Mesothelial cell of epicardium (in vitro differentiated cells): ENCODE results near the gene TP53TG5. TPM values are rescaled to one million over a fixed set of nuclear protein-coding genes. Genes with fewer than 3 reads are reported as not detected.
A peak's percentile ranks its signal among the peaks of the same experiment; 100 is the strongest.

Experiments used
- DNase-seq, 2 experiments: peaks; one replicate each; pipeline ENCODE4 v3.0.0; 2021; ENCODE audit warnings: low spot score in 2 of 2; ENCODE audit not compliant: unreplicated experiment in 2 of 2
- H3K27ac Mint-ChIP-seq: 2 replicates; pipeline ENCODE4 v1.8.0; 2021; ENCODE audit warnings: mixed read lengths
- H3K27me3 Mint-ChIP-seq: 2 replicates; pipeline ENCODE4 v1.8.0; 2021; ENCODE audit warnings: low read depth, mixed read lengths
- H3K36me3 Mint-ChIP-seq: 2 replicates; pipeline ENCODE4 v1.8.0; 2021; ENCODE audit warnings: mixed read lengths
- H3K4me1 Mint-ChIP-seq: 2 replicates; pipeline ENCODE4 v1.8.0; 2021; ENCODE audit warnings: mixed read lengths
- H3K4me3 Mint-ChIP-seq: 2 replicates; pipeline ENCODE4 v1.8.0; 2021; ENCODE audit warnings: mild to moderate bottlenecking, moderate library complexity, mixed read lengths
- H3K9me3 Mint-ChIP-seq: 2 replicates; pipeline ENCODE4 v1.8.0; 2021; ENCODE audit warnings: mixed read lengths
- CTCF ChIP-seq: fragments of 200-600 bp; sonication (generic); IDR thresholded peaks from one replicate; pipeline ENCODE4 v1.5.0; 2021; ENCODE audit warnings: antibody characterized with exemption; ENCODE audit not compliant: unreplicated experiment
- total RNA-seq: library from RNA; stranded (reverse); gene quantifications from 3 replicates; pipeline ENCODE4 v1.2.1, GENCODE V29; 2021

The TP53TG5 gene
- total RNA-seq, 1 donor from 2014 or later, result not detected

DNA sequence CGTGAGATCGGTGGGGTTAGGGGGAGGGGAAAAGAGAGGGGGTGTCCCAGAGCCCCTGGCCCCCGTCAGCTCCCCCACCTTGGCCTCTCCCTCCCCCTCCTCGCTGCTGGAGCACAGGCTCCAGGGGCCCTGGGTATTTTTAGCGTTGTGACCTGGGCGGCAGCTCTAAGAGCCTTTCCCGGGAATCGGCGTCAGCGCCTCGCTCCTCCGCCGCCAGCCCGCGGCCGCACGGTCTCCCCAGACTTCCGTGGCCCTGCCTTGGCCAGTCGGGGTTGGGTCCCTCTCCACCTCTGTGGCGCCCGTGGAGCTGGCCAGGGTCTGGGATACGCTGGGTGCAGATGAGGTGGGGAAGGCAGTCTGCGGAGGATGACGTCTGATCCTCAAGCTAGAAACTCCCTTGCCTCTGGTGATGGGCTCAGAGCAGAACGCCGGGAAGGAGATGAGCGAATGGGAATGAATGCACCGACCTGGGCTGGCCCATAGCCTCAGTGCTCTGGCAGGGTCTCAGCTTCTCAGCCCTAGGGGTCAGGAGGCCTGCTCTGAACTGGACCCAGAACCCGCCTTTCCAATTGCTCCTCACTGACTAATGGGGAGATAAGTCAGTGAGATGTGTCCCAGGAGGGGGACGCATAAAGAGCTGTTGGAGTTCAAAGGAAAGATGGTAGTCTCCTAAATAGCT, 29.1 kb upstream of the TP53TG5 start:
- Mint-ChIP-seq H3K9me3 (no peaks in the 10 kb centered on the region), H3K27ac (peak overlapping the region; percentile 47), H3K4me3 (peak overlapping the region; percentile 79), H3K4me1 (peaks cover 12% of the 10 kb centered on the region), H3K36me3 (peaks cover 7% of the 10 kb centered on the region), H3K27me3 (peaks cover 45% of the 10 kb centered on the region)
- TF ChIP-seq CTCF, result no peak
- peak in 1 of 2 experiments; percentile 51 for DNase-seq

- Mint-ChIP-seq H3K9me3 (peaks cover 7% of the 10 kb centered on the region), H3K36me3 (peaks cover 12% of the 10 kb centered on the region), H3K4me1 (peaks cover 12% of the 10 kb centered on the region), H3K27ac (peak overlapping the region; percentile 34), H3K27me3 (peaks cover 45% of the 10 kb centered on the region), H3K4me3 (peak overlapping the region; percentile 79)
- no peak for TF ChIP-seq CTCF
- DNase-seq, result peak in 1 of 2 experiments; percentile 49
These were observed 28.3 kb upstream of the TP53TG5 start for GRCh38 chr20:45406260-45407066.

DNA sequence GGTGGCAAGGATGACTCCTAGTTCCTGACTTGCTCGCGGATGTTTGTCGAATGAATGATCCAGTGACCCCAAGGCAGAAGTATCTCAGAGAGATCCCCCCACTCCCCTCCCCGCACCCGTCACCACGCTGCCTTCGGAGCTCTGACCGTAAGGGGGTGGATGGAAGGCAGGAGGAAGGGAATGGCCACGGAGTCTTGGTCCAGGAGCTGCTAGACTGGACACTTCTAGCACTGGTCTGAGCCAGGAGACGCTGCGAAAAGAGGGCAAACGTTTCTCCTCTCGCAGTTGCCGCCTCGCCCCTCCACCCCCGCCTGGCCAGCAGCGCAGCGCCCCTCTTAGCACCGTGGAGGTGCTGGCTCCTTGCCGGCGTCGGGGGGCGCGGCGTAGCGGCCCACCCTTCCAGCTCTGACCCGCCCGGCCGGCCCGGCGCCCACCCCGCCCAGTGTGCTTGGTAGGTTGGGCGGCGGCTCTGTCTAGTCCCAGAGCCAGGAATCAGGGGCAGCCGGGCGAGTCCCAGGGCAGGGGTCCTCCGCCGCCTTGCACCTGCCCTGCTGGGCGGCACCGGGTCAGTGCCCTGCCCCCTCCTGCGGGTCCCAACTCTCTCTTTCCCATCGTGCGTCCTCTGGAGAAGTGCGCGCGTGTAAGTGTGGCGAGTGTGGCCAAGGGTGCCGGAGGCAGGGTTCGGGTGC, 27.6 kb upstream of the TP53TG5 start:
- peak overlapping the region; percentile 79 for H3K4me3 Mint-ChIP-seq
- H3K27ac Mint-ChIP-seq, result no peak overlapping the region
- no peak for TF ChIP-seq CTCF
- peaks cover 45% of the 10 kb centered on the region for H3K27me3 Mint-ChIP-seq
- H3K36me3 Mint-ChIP-seq, result peaks cover 12% of the 10 kb centered on the region
- peaks cover 11% of the 10 kb centered on the region for H3K9me3 Mint-ChIP-seq
- DNase-seq, result no peak
- peaks cover 12% of the 10 kb centered on the region for H3K4me1 Mint-ChIP-seq

DNA sequence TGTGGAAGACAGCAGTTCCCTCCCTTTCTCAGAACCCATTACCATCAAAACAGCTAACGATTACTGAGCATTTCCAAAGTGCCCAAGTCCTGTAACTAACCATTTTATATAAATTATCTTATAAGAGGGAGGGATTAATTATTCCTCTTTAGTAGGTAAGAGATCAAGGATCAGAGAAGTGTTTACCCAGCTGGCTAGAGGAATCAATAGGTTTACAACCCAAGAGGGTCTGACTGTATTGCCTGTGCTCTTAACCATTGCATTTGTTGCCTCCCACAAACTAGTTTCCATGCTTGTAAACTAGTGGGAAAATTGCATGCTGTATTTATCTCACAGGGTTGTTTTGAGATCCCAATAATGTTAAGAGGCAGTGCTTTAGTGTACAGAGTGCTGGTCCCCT, 26.3 kb upstream of the TP53TG5 start:
- peaks cover 19% of the 10 kb centered on the region for H3K9me3 Mint-ChIP-seq
- no peak overlapping the region for H3K27ac Mint-ChIP-seq
- peaks cover 45% of the 10 kb centered on the region for H3K27me3 Mint-ChIP-seq
- H3K4me1 Mint-ChIP-seq, result peaks cover 12% of the 10 kb centered on the region
- TF ChIP-seq CTCF, result no peak
- DNase-seq, result no peak
- H3K4me3 Mint-ChIP-seq, result peak overlapping the region; percentile 63
- peaks cover 17% of the 10 kb centered on the region for H3K36me3 Mint-ChIP-seq

GRCh38 chr20:45402946-45403345, 24.8 kb upstream of the TP53TG5 start:
- H3K4me3 Mint-ChIP-seq, result no peak overlapping the region
- no peak for DNase-seq
- peaks cover 22% of the 10 kb centered on the region for H3K36me3 Mint-ChIP-seq
- no peak for TF ChIP-seq CTCF
- peaks cover 39% of the 10 kb centered on the region for H3K27me3 Mint-ChIP-seq
- peaks cover 30% of the 10 kb centered on the region for H3K9me3 Mint-ChIP-seq
- no peak overlapping the region for H3K27ac Mint-ChIP-seq
- H3K4me1 Mint-ChIP-seq, result peaks cover 11% of the 10 kb centered on the region
